Astrocyte (in vitro differentiated cells and primary cell): ENCODE data around the gene ARCN1.
"Not testable (repeated sequence)": the region's sequence is repeated elsewhere in the genome, so short reads cannot be mapped to it uniquely, and the experiment has no call there.

Experiments used
- CTCF ChIP-seq: IDR thresholded peaks from 2 replicates; pipeline ENCODE4 v1.5.1; 2011; ENCODE audit warnings: low read depth, mild to moderate bottlenecking, inconsistent platforms, low read length, moderate library complexity; ENCODE audit not compliant: insufficient read depth
- EZH2 ChIP-seq: IDR thresholded peaks from 2 replicates; pipeline ENCODE4 v1.6.1; 2012; ENCODE audit warnings: mild to moderate bottlenecking, low read length, inconsistent platforms; ENCODE audit not compliant: insufficient read depth

DNA sequence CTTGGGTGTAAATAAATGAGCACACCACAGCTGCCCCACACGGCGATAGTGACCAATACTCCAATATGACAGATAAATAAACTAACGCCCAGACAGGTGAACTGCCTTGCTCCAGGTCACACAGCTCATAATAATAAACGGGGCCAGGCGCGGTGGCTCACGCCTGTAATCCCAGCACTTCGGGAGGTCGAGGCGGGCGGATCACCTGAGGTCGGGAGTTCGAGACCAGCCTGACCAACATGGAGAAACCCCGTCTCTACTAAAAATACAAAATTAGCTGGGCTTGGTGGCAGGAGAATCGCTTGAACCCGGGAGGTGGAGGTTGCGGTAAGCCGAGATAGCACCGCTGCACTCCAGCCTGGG is 39.2 kb downstream of the ARCN1 start:
- TF ChIP-seq CTCF, EZH2: not testable (repeated sequence)
